ENCODE results near the gene SLC4A1.

SLC4A1 gene

GRCh38 chr17:44220213-44221083 lies 47.5 kb downstream of the SLC4A1 start:
- DNase-seq, result peak in 11 of 14 donors; percentile 43 to 79 (median 65)

DNA sequence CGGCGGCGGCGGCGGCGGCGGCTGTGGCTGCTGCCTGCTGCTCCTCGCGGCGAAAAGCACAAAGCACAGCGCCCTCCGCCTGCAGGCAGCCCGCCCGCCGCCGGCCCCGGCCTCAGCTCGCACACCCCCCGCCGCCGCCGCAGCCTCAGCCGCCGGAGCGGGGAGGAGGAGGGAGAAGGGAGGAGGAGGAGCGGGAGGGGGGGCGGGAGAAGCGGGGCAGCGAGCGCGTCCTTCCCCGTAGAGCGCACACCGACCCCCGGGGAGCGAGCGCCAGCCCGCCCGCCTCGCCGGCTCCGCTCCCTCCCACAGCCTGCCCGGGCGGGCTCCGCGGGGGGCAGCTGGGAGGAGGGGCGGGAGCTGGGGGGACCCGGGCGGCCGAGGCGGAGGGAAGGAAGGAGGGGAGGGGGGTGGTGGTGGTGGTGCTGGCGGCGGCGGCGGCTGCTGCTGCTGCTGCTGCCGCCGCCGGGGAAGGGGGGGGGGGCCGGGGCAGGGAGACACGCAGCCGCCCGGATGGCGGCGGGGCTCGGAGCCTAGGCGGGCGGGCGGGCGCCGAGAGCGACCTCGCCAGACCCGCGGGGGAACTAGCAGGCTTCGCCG lies 48.2 kb downstream of the SLC4A1 start, which contains the start of gene UBTF:
Gene UBTF (minus strand): TSS at position 60 of the 597 bp plus-strand sequence. CDS start 1,446 bp downstream, outside the sequence.
- peak in 13 of 14 donors; percentile 33 to 86 (median 75) for DNase-seq

DNA sequence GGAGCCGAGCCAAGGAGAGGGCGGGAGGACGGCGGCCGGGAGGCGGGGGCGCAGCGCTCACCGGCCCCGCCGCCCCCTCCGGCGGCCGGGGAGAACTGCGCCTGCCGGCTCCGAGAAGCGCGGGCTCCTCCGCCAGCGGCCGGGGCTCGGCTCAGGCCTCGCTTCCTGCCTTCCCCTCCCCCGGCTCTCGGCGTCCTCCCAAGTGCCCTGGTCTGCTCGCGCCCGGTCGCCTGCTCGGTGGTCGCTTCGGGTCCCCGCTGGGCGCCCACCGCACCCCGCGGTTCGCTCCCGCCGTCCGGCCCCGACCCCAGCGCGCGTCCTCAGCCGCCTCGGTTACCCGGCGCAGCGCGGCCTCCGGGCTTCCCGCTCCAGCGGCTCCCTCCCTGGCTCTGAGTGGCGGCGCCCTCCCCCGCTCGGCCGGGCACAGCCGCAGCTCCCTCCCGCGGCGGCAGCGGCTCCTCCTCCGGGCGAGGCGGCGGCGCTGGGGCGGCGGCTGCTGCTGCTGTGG lies 48.8 kb downstream of the SLC4A1 start:
- peak in 8 of 14 donors; percentile 51 to 85 (median 71) for DNase-seq

DNA sequence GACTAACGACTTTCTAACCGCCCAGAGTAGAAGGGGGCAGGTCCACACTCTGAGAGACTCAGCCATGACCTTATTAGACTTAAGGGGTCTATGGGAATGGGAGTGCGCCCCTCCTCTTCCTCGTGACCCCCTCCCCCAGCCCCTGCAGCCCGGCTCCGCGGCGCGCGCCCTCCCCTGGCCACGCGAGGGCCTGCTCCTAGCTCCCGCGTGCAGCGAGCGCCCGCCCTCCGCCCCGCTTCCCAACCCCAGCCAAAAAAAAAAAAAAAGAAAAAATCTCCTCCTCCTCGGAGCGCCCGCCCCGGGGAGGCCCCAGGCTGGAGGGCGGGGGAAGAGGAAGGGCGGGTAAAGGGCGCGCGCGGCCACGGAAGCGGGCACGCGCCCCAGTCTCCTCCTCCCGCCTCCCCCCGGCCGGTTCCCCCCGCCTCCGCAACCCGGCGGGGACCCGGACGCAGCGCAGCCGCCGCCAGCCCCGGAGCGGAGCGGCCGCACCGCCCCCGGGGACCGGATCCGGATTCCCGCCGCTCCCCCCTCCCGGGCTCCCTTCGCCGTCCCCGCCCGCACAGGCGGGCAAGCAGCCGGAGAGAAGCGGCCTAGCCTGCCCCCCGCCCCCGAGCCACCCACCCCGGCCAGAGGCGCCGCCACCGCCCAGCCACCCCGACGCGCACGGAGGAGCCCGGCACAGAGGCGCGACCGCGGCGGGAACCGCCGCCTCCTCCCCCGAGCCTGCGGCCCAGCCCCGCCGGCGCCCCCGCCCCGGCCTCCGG lies 49.4 kb downstream of the SLC4A1 start:
- peak in 13 of 14 donors; percentile 31 to 90 (median 83) for DNase-seq

GRCh38 chr17:44217738-44218343 lies 50.1 kb downstream of the SLC4A1 start:
- peak in 2 of 14 donors; percentile 51 to 54 for DNase-seq

DNA sequence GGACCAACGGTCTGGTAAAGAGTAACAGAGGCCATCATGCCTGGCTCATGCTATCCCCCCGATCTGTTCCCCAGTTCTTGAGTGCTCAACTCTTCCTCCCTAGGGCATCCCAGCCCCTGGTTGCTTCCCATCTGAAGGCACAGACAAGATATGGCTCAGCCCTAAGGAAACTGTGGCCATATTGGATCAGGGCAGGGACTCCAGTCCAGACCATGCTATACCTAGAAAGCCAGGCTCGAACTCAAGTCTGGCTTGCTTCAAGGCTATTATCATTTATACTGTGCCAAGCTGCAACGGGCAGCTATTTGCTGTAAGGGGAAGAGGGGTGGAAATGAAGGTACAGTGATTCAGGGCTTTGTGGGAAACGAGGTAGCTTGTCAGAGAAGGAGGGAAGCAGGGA lies 51.2 kb downstream of the SLC4A1 start:
- no peak for DNase-seq

DNA sequence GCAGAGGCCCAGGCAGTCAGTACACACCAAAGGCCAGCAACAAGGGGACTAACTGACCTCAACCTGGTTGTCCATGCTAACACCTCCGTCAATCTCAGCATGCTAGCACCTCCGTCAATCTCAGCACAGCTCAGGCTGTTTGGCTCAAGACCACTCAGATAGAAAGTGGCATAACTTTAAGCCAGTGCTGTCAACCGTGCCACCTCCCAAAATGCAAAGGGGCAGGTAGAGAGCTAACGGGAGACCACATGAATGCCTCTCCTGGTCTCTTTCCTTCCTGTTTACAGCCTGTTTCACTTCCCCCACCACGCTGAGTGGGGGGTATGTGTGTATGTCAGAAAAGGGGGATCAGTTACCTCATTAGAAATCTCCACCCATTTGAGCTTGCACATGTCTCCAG lies 51.8 kb downstream of the SLC4A1 start:
- no peak for DNase-seq

DNA sequence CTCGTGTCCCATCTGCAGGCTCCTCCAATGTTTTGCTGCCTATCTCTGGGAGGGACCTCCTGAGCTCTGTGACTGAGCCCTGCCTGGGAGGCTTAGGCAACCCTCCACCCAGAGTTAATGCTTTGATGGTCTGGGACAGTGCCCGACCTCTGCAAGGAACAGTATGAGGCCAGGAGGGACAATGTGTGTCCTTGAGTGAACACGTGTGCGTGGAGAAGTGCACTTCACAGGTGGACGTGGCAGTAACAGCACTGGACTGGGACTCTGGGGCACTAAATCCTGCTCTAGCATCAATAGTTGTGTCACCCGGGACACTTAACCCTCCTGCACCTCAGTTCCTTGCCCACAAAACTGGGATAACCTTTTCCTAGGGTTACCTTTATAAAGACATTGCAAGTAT lies 53.0 kb downstream of the SLC4A1 start:
- no peak for DNase-seq

DNA sequence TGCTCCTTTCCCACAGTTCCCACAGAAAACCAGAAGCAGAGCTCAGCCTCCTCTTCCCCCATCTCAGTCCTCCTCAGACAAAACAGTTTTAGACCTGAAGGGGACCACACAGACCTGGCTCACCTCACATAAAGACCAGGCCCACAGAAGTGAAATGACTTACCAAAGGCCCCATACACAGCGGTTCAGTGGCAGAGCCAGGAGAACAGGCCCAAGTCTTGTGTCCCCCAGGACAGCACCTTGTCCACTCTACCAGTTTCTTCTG lies 53.8 kb downstream of the SLC4A1 start:
- no peak for DNase-seq

- DNase-seq, result no peak
Observed at GRCh38 chr17:44213403-44214229, 54.3 kb downstream of the SLC4A1 start.

GRCh38 chr17:44212507-44213402 lies 55.2 kb downstream of the SLC4A1 start:
- DNase-seq, result no peak

- DNase-seq, result no peak
Observed at GRCh38 chr17:44211281-44212265, 56.4 kb downstream of the SLC4A1 start.

GRCh38 chr17:44210342-44211192 lies 57.4 kb downstream of the SLC4A1 start:
- DNase-seq, result peak in 13 of 14 donors; percentile 54 to 92 (median 81)

- DNase-seq, result no peak
Observed at GRCh38 chr17:44209786-44210341, 58.1 kb downstream of the SLC4A1 start.

DNA sequence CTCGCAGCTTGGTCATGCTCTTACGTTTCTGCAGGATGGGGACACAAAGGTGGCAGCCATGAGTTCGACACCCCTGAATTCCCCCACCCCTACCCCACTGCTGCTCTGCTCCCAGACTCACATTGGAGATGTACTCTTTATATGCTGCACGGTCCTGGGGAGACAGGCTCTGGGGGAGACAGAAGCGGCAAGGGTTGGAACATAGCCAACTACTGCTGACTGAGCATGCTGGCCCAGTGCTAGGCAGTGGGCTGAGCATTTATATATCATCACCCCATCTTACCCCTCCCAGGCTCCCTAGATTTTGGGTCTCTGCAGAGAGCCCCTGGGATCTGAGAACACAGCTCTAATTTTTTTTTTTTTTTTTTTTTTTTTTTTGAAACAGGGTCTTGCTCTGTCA lies 60.2 kb downstream of the SLC4A1 start:
- no peak for DNase-seq

DNA sequence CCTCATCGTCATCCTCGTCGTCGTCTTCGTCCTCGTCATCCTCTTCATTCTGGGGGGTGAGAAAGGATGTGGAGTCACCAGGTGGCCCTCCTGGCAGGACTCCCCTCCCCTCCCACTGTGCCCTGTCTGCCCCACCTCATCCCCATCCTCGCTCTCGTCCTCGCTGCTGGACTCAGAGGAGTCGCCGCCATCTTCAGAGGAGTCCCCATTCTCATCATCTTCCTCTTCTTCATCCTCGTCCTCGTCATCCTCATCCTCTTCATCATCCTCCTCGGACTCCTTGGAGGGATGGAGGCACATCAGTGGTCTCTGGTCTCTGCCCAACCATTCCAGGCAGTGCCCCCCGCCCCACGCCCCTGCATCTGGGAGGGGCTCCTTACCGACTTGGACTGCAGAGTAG lies 60.6 kb downstream of the SLC4A1 start:
- DNase-seq, result no peak

GRCh38 chr17:44206825-44207155 lies 61.1 kb downstream of the SLC4A1 start:
- DNase-seq, result no peak

All from C1 segment of cervical spinal cord (tissue), 14 donors.